Activated CD4-positive, alpha-beta memory T cell treated with anti-CD3 and anti-CD28 coated beads for 36 hours (primary cell): ENCODE data around the gene MISFA. TPM values are rescaled to one million over a fixed set of nuclear protein-coding genes. Genes with fewer than 3 reads are reported as not detected.
"Not testable (repeated sequence)": the region's sequence is repeated elsewhere in the genome, so short reads cannot be mapped to it uniquely, and the experiment has no call there.

ENCODE experiments used
- CTCF ChIA-PET: fragments of 350-600 bp; sonication (Branson Sonifier 250); formaldehyde crosslinking; loops from one replicate; lab custom pipeline; 2021; ENCODE audit warnings: antibody characterized with exemption, inconsistent platforms; lab: Charles Lee
- POLR2A ChIA-PET: fragments of 350-600 bp; sonication (Branson Sonifier 250); formaldehyde crosslinking; loops from one replicate; lab custom pipeline; 2021; ENCODE audit warnings: antibody characterized with exemption; lab: Charles Lee
- DNase-seq: peaks from one replicate; pipeline ENCODE4 v3.0.0-alpha.2; 2020
- H3K27ac Mint-ChIP-seq: one replicate; pipeline ENCODE4 v1.8.0; 2021; ENCODE audit warnings: mixed read lengths
- H3K27me3 Mint-ChIP-seq: one replicate; pipeline ENCODE4 v1.8.0; 2021; ENCODE audit warnings: mixed read lengths
- H3K36me3 Mint-ChIP-seq: one replicate; pipeline ENCODE4 v1.8.0; 2021; ENCODE audit warnings: mixed read lengths
- H3K4me1 Mint-ChIP-seq: one replicate; pipeline ENCODE4 v1.8.0; 2021; ENCODE audit warnings: low read depth, mixed read lengths
- H3K4me3 Mint-ChIP-seq: one replicate; pipeline ENCODE4 v1.8.0; 2021; ENCODE audit warnings: mild to moderate bottlenecking, mixed read lengths
- H3K9me3 Mint-ChIP-seq: one replicate; pipeline ENCODE4 v1.8.0; 2021; ENCODE audit warnings: mixed read lengths
- intact Hi-C: fragments of 100-400 bp; cut with micrococcal nuclease; formaldehyde crosslinking; loops from one replicate; pipeline ENCODE4 v1.15.1; 2023
- total RNA-seq, 2 experiments: library from RNA; stranded (reverse); gene quantifications; one replicate each; pipeline ENCODE4 v1.2.3, GENCODE V29; 2021

The MISFA gene
- total RNA-seq, 2 experiments from 2014 or later: 2.2 to 2.9 TPM

DNA sequence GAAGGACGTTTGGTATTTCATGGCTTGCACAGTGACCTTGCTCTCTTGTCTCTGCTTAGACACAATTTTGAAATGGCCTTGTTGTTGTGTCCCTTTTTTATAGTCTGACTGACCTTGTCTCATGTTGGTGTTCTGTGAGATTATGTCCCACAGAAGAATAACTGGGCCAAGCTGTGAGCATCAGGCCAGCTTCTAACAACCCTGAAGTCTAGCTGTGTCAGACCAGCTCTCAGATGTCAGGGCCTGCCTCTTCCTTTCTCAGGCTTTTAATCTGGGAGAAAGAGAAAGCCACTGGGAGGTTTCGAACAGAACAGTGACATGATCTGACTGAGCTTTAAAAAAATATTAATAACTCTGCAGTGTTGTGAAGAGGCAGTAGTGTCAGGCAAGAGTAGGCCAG lies 9.0 kb upstream of the MISFA start:
- Mint-ChIP-seq H3K9me3 (no peaks in the 10 kb centered on the region), H3K36me3 (no peaks in the 10 kb centered on the region), H3K4me1 (peaks cover 10% of the 10 kb centered on the region), H3K27me3 (no peaks in the 10 kb centered on the region), H3K27ac (no peak overlapping the region), H3K4me3 (no peak overlapping the region)
- no peak for DNase-seq
- POLR2A ChIA-PET: interaction anchor here (0.9 to 1.1 kb wide), 2 partner anchors 43 to 64 kb away, joined by 3 to 5 read pairs; partner anchors contain the start of gene TSG101
- CTCF ChIA-PET: interaction anchor here (1.0 kb wide), 1 partner anchor 140 kb away, joined by 3 read pairs; no protein-coding TSS in a partner anchor
- intact Hi-C loops: no loop called here

DNA sequence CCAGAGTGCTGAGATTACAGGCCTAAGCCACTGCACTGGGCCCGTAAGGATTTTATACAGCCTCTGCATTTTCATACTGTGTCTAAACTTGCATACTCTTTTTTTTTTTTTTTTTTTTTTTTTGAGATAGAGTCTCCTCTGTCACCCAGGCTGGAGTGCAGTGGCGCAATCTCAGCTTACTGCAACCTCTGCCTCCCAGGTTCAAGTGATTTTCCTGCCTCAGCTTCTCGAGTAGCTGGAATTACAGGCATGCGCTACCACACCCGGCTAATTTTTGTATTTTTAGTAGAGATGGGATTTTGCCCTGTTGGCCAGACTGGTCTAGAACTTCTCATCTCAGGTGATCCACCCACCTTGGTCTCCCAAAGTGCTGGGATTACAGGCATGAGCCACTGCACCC lies 5.5 kb upstream of the MISFA start:
- POLR2A ChIA-PET, intact Hi-C loops, H3K4me3 Mint-ChIP-seq, H3K9me3 Mint-ChIP-seq, H3K36me3 Mint-ChIP-seq, H3K27me3 Mint-ChIP-seq, CTCF ChIA-PET, H3K27ac Mint-ChIP-seq, DNase-seq: not testable (repeated sequence)
- peaks cover 10% of the 10 kb centered on the region for H3K4me1 Mint-ChIP-seq

DNA sequence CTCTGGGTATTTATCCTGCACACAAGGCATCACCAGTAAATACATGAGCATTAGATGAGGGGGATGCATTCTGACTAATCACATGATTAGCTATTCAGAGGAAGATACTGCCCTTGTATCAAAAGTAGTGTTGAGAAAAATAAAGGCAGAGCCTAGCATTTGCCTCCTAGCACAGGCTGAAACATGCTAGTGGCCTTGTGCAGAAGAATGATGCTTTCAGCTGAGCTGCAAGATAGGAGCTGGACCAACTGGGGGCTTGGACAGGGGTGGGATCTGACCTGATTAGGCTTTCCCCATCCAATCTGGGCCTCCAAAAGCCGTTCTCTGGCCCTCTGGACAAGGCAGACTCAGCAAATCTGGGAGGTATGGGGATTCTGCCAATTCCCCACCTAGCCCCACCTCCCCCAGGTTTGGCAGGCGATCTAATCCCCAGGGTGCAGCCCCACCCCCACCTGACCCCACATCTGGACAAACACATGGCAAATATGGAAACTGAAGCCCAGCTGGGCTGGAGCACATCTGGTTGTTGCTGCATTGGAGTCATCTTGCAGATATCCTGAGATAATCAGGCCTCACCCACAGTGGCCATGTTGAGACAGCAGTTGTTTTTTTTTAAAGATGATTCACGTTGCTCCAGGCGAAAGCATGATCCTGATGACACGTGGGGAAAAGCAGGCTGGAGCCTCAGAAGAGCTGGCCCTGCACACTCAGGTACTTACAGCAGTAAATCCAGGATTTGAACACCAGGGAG lies 4.4 kb upstream of the MISFA start:
- DNase-seq: no peak
- H3K36me3 Mint-ChIP-seq: no peaks in the 10 kb centered on the region
- CTCF ChIA-PET: no interaction called here
- H3K27ac Mint-ChIP-seq: no peak overlapping the region
- H3K4me1 Mint-ChIP-seq: peaks cover 10% of the 10 kb centered on the region
- POLR2A ChIA-PET: no interaction called here
- intact Hi-C loops: no loop called here
- H3K4me3 Mint-ChIP-seq: no peak overlapping the region
- no peaks in the 10 kb centered on the region for H3K9me3 Mint-ChIP-seq
- no peaks in the 10 kb centered on the region for H3K27me3 Mint-ChIP-seq

DNA sequence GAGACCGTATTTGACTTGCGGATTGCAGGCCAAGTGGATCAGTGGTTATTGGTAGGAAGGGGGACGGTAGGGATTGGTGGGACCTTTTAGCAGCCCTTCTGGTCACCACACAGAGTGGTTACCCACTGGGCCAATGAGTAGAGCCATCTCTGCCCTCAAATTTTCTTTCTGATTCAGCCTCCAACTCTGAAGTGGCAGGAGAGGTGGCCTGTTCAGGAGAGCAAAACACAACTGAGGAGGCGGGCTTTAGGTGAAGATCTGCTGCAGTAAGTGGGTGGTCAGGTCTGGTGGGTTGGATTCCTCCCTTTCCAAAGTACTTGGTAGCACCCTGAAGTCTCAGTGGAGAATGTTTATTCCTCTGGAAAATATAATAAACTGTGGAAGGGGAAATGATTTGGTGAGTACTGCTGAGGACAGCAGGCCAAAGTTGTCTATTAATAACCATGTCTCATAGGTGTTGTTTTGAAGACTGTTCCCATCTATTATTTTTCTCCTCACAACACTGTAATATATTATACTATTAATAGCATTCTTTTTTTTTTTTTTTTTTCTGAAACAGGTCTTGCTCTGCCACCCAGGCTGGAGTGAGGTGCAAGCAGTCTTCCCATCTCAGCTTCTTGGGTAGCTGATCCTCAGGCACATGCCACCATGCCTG lies 1.5 kb downstream of the MISFA start:
- CTCF ChIA-PET: no interaction called here
- Mint-ChIP-seq H3K4me3 (no peak overlapping the region), H3K27ac (no peak overlapping the region), H3K4me1 (no peaks in the 10 kb centered on the region), H3K27me3 (no peaks in the 10 kb centered on the region), H3K9me3 (no peaks in the 10 kb centered on the region), H3K36me3 (peaks cover 1% of the 10 kb centered on the region)
- no peak for DNase-seq
- POLR2A ChIA-PET: no interaction called here
- intact Hi-C loops: no loop called here

DNA sequence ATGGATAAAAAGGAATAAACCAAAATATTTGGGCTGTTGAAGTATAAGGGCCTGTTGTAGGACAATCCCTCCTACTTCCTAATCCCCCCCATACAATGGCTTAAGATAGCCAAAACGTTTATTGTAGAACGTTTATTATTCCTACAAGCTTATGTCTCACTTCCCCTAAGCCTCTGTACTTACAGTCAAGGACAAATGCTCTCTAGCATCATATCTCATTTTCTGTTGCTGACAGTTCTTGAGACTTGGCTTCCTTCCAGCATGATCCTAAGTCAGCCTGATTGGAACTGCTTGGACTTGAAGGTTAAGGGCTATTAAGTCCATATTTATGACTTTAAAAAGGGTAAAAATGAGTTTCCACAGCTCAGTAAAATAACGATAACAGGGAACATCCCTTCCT lies 8.8 kb downstream of the MISFA start:
- H3K27me3 Mint-ChIP-seq: no peaks in the 10 kb centered on the region
- no peaks in the 10 kb centered on the region for H3K9me3 Mint-ChIP-seq
- CTCF ChIA-PET: no interaction called here
- no peak for DNase-seq
- POLR2A ChIA-PET: no interaction called here
- peaks cover 20% of the 10 kb centered on the region for H3K36me3 Mint-ChIP-seq
- no peak overlapping the region for H3K4me3 Mint-ChIP-seq
- intact Hi-C loops: no loop called here
- H3K27ac Mint-ChIP-seq: no peak overlapping the region
- no peaks in the 10 kb centered on the region for H3K4me1 Mint-ChIP-seq

DNA sequence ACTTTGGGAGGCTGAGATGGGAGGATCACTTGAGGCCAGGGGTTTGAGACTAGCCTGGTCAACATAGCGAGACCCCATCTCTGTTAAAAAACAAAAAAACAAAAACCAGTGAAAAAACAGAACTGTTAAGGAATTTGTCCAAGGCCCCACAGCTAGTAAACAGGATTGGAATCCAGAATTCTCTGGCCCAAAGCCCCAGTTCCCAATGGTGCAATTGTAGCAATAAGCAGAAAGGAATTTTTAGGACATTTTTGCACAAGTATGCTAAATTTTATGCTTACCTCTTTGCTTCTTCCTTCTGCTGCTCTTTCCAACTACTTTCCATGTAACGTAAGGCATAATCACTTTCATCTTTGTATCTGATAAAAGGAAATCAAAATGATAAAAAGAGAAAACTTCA lies 11.6 kb downstream of the MISFA start:
- Mint-ChIP-seq H3K4me3 (no peak overlapping the region), H3K9me3 (no peaks in the 10 kb centered on the region), H3K36me3 (peaks cover 39% of the 10 kb centered on the region), H3K27ac (no peak overlapping the region), H3K27me3 (no peaks in the 10 kb centered on the region), H3K4me1 (peaks cover 12% of the 10 kb centered on the region)
- ChIA-PET CTCF (no interaction called here), POLR2A (no interaction called here)
- intact Hi-C loops: no loop called here
- no peak for DNase-seq

DNA sequence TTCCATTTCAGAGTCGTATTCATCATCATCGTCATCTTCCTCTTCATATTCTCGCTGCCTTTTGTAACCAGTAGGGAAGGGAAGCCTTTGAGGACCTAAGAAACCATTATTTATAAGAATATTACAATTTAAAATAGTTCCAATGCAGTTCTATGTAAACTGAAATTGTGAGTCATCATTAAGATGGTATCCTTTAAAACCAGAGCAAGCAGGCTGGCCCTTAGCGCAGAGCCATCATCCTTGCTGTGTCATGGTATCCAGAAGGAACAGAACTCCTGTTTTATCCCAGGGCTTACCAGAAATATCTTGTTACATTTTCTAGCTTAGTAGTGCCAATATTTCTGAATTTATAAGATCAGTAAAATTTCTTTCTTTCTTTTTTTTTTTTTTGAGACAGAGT lies 12.8 kb downstream of the MISFA start:
- CTCF ChIA-PET: interaction anchor here (1.0 kb wide), 1 partner anchor 116 kb away, joined by 3 read pairs; no protein-coding TSS in a partner anchor
- Mint-ChIP-seq H3K9me3 (no peaks in the 10 kb centered on the region), H3K4me1 (peaks cover 23% of the 10 kb centered on the region), H3K27ac (no peak overlapping the region), H3K27me3 (no peaks in the 10 kb centered on the region), H3K4me3 (no peak overlapping the region), H3K36me3 (peaks cover 39% of the 10 kb centered on the region)
- DNase-seq: no peak
- POLR2A ChIA-PET: no interaction called here
- intact Hi-C loops: no loop called here

DNA sequence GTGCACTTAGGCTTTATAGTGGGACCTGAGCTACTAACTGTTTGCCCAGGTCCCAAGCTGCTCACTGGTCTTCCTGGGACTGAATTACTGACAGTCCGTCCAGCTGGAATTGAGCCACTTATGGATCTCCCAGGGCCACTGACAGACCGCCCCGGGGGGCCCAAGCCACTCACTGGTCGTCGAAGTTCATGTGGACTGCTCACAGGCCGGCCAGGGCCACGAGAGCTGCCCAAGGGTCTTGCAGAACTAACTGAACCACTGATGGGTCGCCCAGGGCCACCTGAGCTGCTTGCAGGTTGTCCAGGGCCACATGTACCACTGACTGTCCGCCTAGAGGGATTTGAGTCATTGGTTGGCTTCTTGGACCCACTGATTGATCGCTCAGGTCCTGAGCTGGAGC lies 15.1 kb downstream of the MISFA start:
- peaks cover 36% of the 10 kb centered on the region for H3K36me3 Mint-ChIP-seq
- no peak for DNase-seq
- H3K27me3 Mint-ChIP-seq: no peaks in the 10 kb centered on the region
- no peak overlapping the region for H3K27ac Mint-ChIP-seq
- intact Hi-C loops: loop anchor here (5.0 kb wide), 2 partner anchors 147 to 148 kb away; no protein-coding TSS in a partner anchor
- CTCF ChIA-PET: interaction anchor here (1.0 to 2.9 kb wide), 3 partner anchors 18 to 371 kb away, joined by 4 to 24 read pairs (median 5); partner anchors contain the start of genes SPTY2D1 and UEVLD
- POLR2A ChIA-PET: interaction anchor here (4.6 kb wide), 1 partner anchor 19 kb away, joined by 61 read pairs; the partner anchor contains the start of gene SPTY2D1
- peaks cover 41% of the 10 kb centered on the region for H3K4me1 Mint-ChIP-seq
- no peak overlapping the region for H3K4me3 Mint-ChIP-seq
- no peaks in the 10 kb centered on the region for H3K9me3 Mint-ChIP-seq

DNA sequence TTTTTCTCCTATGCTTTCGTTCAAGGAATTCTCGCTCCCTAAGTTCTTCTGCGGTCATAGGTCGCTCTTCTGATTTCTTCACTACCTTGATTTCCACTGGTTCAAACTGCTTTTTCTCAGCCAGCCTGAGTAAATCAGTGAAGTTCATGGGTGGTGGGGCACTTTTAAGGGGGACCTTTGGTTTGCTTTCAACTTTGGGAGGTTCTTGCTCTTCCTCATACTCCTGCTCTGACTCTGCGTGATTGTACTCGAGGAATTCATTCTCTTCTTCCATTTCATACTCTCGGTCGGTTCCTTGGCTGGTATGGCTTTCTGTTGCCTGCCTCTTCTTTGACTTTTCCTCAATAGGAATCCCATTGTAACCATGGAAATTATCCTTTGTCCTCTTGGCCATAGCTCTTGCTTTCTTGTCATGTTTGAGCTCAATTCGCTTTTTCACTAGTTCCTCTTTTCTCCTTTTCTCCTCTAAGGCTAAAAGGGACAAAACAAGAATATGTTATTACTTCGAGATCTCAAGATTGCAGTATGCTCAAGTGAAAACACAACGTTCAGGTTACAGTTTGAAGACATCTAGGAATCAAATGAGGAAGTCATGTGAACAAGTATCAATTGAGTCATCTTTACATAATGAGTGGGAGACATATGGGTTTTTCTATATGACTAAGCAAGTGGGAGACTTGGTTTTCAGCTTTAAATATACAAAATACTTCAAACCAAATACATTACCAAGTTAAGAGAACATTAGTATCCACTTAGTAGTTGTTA lies 16.2 kb downstream of the MISFA start:
- peak overlapping the region; percentile 77 for H3K27ac Mint-ChIP-seq
- DNase-seq: peak; percentile 14
- ChIA-PET CTCF (interaction anchor here (1.0 to 2.9 kb wide), 5 partner anchors 14 to 149 kb away, joined by 3 to 24 read pairs (median 4); partner anchors contain the start of gene SPTY2D1), POLR2A (interaction anchor here (1.3 to 4.6 kb wide), 3 partner anchors 14 to 89 kb away, joined by 4 to 61 read pairs (median 10); partner anchors contain the start of genes SPTY2D1 and TSG101)
- H3K27me3 Mint-ChIP-seq: no peaks in the 10 kb centered on the region
- peaks cover 46% of the 10 kb centered on the region for H3K4me1 Mint-ChIP-seq
- H3K36me3 Mint-ChIP-seq: peaks cover 29% of the 10 kb centered on the region
- intact Hi-C loops: loop anchor here (1.0 to 5.0 kb wide), 5 partner anchors 18 to 149 kb away; partner anchors contain the start of genes SPTY2D1 and UEVLD
- H3K9me3 Mint-ChIP-seq: no peaks in the 10 kb centered on the region
- H3K4me3 Mint-ChIP-seq: peak overlapping the region; percentile 5

DNA sequence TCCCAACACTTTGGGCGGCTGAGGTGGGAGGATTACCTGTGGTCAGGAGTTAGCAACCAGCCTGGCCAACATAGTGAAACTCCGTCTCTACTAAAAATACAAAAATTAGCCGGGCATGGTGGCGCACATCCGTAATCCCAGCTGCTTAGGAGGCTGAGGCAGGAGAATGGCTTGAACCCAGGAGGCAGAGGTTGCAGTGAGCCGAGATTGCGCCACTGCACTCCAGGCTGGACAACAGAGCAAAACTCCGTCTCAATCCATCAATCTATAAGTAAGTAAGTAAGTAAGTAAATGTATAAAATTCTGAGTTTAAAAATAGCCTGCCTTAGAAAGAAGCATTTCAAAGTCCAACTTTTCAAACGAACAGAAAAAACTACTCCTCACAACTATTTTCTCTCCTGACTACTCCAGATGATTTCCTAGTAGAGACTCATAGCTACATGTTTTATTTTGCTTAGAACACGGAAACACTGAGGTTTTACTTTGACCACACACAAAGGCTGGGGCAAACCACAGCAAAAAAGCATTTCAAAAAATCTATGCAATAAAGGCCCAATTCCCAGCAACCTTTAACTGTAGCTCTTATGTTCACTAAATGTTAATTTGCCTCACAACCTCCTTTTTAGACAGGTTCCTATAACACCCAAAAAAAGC lies 18.2 kb downstream of the MISFA start:
- Mint-ChIP-seq H3K27me3 (no peaks in the 10 kb centered on the region), H3K4me3 (peak overlapping the region; percentile 39), H3K27ac (peak overlapping the region; percentile 82), H3K9me3 (no peaks in the 10 kb centered on the region), H3K4me1 (peaks cover 51% of the 10 kb centered on the region), H3K36me3 (peaks cover 25% of the 10 kb centered on the region)
- intact Hi-C loops: loop anchor here (2.0 to 5.0 kb wide), 3 partner anchors 51 to 151 kb away; no protein-coding TSS in a partner anchor
- DNase-seq: peak; percentile 61
- POLR2A ChIA-PET: interaction anchor here (4.6 kb wide), 1 partner anchor 15 kb away, joined by 61 read pairs; the partner anchor contains the start of gene SPTY2D1
- CTCF ChIA-PET: interaction anchor here (1.0 to 2.6 kb wide), 4 partner anchors 10 to 114 kb away, joined by 3 to 10 read pairs (median 4); no protein-coding TSS in a partner anchor
